Measurements from ENCODE around the gene NRARP. TPM values are rescaled to one million over a fixed set of nuclear protein-coding genes. Genes with fewer than 3 reads are reported as not detected.

NRARP gene
- total and polyA plus RNA-seq, 2 donors (not counting 1 experiment from before 2014, with no cell fraction given), result 5.7 to 11.5 TPM

GRCh38 chr9:137296670-137297664 is 5.1 kb downstream of the NRARP start:
- no peaks in the 10 kb centered on the region for H3K9me3 Mint-ChIP-seq (ENCODE audit: insufficient read depth)
- peaks cover 40 to 41% of the 10 kb centered on the region in 2 donors for H3K4me1 ChIP-seq (ENCODE audit: control insufficient read depth in 2 of 2, insufficient read depth in 2 of 2, low read length in 2 of 2)
- peak overlapping the region; percentile 76 for H3K4me3 Mint-ChIP-seq
- intact Hi-C loops (cut with micrococcal nuclease), result loop anchor here (10.0 kb wide), 1 partner anchor 238 kb away; no protein-coding TSS in a partner anchor
- no peak overlapping the region for H3K27ac ChIP-seq (ENCODE audit: low read length in 2 of 2)
- peaks cover 13% of the 10 kb centered on the region for H4K20me1 ChIP-seq (ENCODE audit: control insufficient read depth, insufficient read depth, low read length, poor library complexity, severe bottlenecking)
- TF ChIP-seq CTCF (IDR thresholded peaks at IDR 0.05) (no peak), EZH2 (IDR thresholded peaks at IDR 0.05; ENCODE audit: borderline replicate concordance, insufficient read depth, low read depth, low read length, poor library complexity, severe bottlenecking) (no peak)
- peaks cover 32% of the 10 kb centered on the region for H3K27me3 Mint-ChIP-seq
- H3K9ac ChIP-seq (ENCODE audit: low read length), result no peak overlapping the region
- H3K79me2 ChIP-seq (ENCODE audit: control insufficient read depth, insufficient read depth, low read length), result no peaks in the 10 kb centered on the region
- ChIA-PET CTCF (interaction anchor here (1.0 to 2.1 kb wide), 3 partner anchors 10 to 24 kb away, joined by 3 to 11 read pairs (median 3); no protein-coding TSS in a partner anchor), POLR2A (no interaction called here)
- no peak overlapping the region for H2AFZ ChIP-seq (ENCODE audit: insufficient read depth, low read depth, low read length, poor library complexity, severe bottlenecking)
- peak overlapping the region; percentile 63 for H3K27ac Mint-ChIP-seq
- DNase-seq, result no peak
- 59% methylated on average over 15 of the region's 24 CpGs for WGBS (ENCODE audit: insufficient coverage)
- H3K4me2 ChIP-seq (replicated peaks; ENCODE audit: low read depth, low read length, poor library complexity, severe bottlenecking), result peak overlapping the region; percentile 95
- H3K27me3 ChIP-seq (replicated peaks in 1 of 4; ENCODE audit: control extremely low read depth in 1 of 4, control insufficient read depth in 3 of 4, insufficient read depth in 4 of 4, low read length in 3 of 4), result peaks cover 0 to 69% (median 37%) of the 10 kb centered on the region in 4 experiments
- H3K36me3 ChIP-seq (replicated peaks in 1 of 2; ENCODE audit: control extremely low read depth in 1 of 2, control insufficient read depth in 1 of 2, extremely low read depth in 1 of 2, insufficient read depth in 2 of 2, low read length in 1 of 2), result no peaks in the 10 kb centered on the region
- no peak overlapping the region for H3K4me3 ChIP-seq (ENCODE audit: control extremely low read depth in 1 of 5, extremely low read depth in 1 of 5, insufficient read depth in 1 of 5, low read depth in 2 of 5, low read length in 4 of 5)
- H3K9me3 ChIP-seq (ENCODE audit: control extremely low read depth in 1 of 3, control insufficient read depth in 2 of 3, insufficient read depth in 1 of 3, low read length in 2 of 3), result peaks cover 0 to 33% (median 4%) of the 10 kb centered on the region in 3 donors
- no peak for ATAC-seq (ENCODE audit: low read depth)
- peaks cover 23% of the 10 kb centered on the region for H3K4me1 Mint-ChIP-seq
